NCI-H524 treated with DMSO at 0.1 percent for 48 hours (cell line): ENCODE measurements around the gene JKAMP.

Experiments used
- DNase-seq: peaks from one replicate; lab custom pipeline; 2025; lab: John Stamatoyannopoulos, UW

The JKAMP gene

GRCh38 chr14:59481407-59481806 is 2.9 kb upstream of the JKAMP start:
- DNase-seq: no peak

DNA sequence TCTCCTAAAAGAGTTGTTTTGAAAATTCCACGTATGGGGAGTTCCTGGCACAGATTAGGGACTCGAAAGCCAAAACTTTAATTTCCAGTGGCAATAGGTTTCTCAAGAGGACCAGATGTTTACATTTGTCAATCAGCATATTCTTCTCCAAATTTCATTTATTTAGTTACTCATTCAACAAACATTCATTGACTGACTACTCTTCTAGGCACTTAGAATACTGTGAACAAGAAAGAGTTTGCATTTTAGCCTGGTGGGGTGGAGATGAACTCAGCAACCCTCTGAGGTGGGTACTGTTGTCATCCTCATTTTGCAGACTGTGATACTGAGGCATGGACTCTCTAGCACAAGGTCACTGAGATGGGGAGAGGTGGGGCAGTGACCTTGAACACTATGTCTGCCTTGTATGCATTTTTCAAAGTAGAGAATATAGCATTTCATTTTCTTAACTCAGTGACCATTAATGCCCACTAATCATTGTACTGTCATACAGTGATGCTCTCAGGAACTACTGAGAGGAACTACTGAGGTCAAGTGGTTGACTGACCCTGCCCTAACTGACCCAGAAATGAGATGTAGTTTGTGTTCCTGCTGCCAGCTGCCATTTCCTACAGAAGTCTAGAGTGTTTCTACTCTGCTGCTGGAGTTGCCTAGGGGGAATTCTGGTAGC is 2.3 kb upstream of the JKAMP start:
- DNase-seq: no peak

DNA sequence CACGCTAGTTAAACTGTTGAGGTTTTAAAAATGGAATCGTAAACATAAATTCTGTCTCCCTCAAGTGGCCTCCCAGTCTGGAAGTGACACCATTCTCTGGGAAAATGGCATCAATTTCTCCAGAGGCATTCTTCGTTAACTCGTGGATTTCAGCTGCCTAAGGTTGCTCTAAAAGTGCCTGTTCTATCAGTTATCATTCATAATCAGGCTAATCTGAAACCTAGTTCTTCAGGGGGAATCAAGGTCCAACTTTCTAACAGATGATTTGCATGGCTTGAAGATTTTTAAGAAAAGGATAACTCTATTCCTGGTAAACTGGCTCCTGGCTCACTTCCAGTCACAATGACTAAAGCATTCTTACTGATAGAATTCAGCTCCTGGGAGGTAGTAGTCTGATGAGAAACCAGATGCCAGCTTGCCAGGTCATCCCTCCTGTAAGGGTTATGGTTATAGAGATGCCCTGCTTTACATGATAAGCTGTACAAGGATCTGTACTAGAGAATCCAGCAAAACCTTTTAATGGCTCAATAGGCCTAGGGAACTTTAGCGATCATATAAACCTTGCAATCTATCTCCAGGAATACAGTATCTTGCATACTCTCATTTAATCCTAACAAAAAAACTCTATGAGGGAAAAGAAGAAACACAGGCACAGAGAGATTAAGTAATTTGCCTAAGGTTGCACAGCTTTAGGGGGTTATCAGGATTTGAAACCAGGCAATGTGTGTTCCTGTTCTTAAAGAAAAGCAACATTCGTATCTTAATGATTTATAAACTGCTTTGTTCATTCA is 1.6 kb upstream of the JKAMP start:
- DNase-seq: peak; percentile 21

- no peak for DNase-seq
Measured at GRCh38 chr14:59483363-59483762, 954 bp upstream of the JKAMP start.

DNA sequence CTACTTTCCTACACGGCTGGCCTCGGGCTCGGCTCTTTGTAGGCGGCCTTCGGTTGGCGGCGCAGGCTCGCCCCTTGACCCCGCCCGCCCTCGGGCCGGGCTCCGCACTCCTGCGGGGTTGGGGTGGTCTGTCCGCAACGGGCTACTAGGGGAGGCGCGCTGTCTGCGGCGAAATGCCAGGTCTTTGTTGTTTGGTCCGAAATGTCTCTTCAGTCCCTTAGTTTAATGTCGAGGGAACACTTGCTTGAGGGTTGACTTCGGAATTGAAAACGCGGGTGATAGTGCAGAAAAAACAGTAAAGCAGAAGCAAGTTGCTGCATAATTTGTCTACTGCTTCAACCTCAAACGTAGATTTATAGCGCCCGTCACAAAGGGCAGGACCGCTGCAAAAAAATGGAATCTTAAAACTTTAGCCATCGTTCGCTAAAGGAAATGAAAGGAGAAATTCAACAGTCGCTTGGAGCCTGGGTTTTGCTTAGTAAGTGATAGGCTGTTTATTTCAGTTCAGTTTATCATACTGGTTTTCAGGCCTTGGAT is 390 bp downstream of the JKAMP start:
- DNase-seq: no peak

DNA sequence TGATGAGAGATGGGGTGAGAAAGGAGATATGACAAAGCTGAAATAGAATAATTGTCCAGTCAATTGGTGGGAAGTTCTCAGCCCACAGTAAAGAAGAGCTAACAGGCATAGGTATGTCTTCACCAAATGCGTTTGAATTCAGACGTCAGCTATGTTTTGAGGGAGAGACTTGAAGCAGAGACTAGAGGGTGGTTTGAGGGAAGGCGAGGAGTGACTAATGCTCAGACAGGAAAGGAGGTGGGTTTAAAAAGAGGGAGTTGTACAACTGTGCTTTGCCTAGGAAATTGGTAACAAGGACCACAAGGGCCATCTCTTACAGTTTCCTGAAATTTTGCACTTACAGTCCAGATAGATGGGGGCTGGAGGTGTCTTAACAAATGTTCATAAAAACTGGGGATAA is 6.4 kb downstream of the JKAMP start:
- no peak for DNase-seq

- no peak for DNase-seq
Measured at GRCh38 chr14:59492384-59492783, 8.1 kb downstream of the JKAMP start.

GRCh38 chr14:59500732-59501131 is 16.4 kb downstream of the JKAMP start:
- no peak for DNase-seq

DNA sequence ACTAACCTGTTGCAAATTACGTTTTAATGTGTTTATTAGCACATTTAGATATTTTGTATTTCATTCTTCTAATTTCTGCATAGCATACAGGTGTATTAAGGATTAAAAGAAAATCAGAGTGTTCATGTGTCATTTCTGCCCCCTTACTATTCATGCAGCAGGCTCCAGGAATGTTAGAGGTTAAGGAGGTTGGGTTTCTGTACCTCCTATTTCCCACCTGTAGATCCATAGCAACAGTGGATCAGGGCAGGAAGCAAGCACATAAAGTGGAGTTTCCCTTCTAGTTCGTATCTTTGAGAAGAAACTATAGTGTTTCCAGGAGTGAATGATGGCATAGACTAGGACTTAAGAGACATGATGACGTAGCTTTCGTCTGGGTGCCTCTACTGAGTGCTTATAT is 18.9 kb downstream of the JKAMP start:
- DNase-seq: no peak

GRCh38 chr14:59507063-59507751 is 22.9 kb downstream of the JKAMP start:
- DNase-seq: peak; percentile 52

DNA sequence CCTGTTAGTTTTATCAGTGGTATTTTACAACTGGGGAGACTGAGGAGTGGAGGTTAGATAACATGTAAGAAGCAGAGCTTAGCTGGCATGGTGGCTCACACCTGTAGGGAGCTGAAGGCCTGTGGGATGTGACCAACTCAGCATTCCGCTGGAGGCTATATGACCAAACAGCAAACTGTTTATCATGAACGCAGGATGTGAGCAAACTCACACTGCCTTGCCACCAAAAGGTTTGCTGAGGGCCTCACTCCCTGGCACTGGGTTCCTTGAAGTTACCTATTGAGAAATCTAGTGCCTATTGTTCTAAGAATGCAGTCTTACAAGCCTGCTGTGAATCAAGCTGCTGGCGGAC is 23.4 kb downstream of the JKAMP start:
- no peak for DNase-seq

DNA sequence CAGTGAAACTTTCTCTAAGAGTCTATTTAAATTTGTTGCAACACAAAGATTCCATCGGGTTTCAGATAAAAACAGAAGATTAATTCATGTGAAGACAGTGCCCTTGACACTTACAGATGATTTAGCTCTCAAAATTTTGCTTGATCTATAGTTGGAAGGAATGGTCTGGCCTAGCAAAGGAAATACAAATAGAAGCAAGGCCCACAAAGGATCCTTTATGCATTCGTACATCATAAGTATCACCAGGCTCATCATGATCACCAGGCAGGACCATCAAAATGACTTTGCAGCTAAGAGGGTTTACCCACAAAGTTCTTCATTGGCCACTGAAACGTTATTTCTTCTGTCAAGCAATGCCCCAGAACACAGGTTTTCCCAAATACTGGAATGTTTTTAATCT is 24.8 kb downstream of the JKAMP start:
- DNase-seq: no peak

DNA sequence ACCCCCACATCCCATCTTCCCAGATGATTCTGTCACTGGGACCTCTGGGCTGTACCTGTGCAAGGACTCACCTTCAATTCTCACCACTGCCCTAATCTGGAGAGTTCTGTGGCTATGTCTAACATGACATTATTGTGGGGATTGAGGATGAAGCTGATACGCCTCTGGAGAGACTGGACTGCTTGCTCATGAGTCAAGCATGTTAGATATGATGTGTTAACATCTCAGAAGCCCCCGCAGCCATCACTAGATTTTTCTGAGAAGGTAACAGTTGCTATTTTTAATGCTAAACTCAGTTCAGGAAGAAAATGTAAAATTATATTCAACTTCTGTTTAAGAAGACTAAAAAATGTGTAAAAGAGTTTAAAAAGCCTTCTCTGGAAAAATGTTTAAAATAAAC is 25.7 kb downstream of the JKAMP start:
- DNase-seq: no peak

- DNase-seq: no peak
Measured at GRCh38 chr14:59510966-59511365, 26.6 kb downstream of the JKAMP start.

GRCh38 chr14:59511916-59512575 is 27.7 kb downstream of the JKAMP start:
- no peak for DNase-seq

DNA sequence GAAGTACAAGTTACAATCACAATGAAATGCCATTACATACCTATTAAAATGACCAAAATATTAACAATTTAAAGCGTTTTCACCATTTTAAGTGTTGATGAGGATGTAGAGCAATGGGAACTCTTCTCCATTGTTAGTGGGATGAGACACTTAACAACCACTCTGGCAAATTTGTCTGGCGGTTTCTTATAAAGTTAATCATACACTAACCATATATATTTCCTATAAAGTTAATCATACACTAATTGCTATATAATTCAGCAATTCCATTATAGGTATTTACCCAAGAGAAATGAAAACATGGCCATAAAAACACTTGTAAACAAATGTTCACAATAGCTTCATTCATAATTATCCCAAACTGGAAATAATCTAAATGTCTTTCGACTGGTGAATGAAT is 35.9 kb downstream of the JKAMP start:
- DNase-seq: no peak

DNA sequence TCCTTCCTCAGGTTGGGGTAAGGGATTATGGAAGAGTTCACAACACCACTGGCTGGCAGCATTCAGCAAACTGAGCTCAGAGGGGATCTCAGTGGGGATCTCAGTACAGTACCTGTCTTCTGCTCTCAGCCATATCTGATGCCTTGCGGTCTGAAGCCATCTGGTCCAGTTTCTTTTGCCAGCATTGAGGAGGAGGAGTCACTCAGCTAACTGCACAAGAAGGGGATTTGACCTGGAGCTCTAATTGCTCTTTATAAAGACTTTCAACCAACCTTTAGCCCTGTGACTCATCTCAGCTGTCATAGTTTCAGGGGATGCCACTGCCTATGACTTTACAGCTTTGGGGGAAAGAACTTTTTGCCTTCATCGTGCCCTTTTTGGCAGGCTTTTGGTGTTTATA is 44.9 kb downstream of the JKAMP start:
- peak; percentile 64 for DNase-seq

DNA sequence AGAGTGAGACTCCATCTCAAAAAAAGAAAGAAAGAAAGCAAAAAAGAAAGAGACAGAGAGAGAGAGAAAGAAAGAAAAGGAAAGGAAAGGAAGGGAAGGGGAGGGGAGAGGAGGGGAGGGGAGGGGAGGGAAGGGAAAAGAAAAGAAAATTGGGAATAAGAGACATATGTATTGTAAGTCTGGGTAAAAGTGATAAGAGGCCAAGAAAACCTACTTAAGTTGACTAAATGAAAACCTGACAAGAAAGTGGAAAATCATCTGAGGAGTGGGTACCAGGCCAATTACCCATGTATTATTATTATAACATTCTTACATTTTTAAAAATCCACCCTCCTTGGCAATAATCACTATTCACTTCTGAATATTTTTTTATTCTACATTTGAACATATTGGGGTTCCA is 46.0 kb downstream of the JKAMP start:
- no peak for DNase-seq

- DNase-seq: no peak
Measured at GRCh38 chr14:59532419-59532818, 48.1 kb downstream of the JKAMP start.

- peak; percentile 40 for DNase-seq
Measured at GRCh38 chr14:59534361-59534987, 50.2 kb downstream of the JKAMP start.

- DNase-seq: no peak
Measured at GRCh38 chr14:59537476-59537875, 53.2 kb downstream of the JKAMP start.

DNA sequence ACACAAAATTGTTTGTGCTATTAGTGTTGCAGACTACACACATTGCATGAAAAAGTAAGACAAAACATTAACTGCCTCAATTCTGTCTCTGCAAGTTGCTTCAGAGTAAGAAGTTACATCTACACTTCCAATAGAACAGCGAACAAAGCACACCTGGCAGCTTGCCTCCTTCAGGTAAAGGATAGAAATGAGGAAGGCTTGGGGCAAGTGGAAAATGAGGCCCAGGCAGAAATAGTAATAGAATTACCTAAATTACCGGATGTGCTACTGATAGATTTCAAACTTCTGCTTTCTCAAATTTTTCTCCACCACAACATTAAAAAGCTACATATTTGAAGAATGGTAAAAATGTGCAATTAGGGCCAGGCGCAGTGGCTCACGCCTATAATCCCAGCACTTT is 54.6 kb downstream of the JKAMP start:
- DNase-seq: no peak
